Measurements from ENCODE around the gene CHAF1A.

DNA sequence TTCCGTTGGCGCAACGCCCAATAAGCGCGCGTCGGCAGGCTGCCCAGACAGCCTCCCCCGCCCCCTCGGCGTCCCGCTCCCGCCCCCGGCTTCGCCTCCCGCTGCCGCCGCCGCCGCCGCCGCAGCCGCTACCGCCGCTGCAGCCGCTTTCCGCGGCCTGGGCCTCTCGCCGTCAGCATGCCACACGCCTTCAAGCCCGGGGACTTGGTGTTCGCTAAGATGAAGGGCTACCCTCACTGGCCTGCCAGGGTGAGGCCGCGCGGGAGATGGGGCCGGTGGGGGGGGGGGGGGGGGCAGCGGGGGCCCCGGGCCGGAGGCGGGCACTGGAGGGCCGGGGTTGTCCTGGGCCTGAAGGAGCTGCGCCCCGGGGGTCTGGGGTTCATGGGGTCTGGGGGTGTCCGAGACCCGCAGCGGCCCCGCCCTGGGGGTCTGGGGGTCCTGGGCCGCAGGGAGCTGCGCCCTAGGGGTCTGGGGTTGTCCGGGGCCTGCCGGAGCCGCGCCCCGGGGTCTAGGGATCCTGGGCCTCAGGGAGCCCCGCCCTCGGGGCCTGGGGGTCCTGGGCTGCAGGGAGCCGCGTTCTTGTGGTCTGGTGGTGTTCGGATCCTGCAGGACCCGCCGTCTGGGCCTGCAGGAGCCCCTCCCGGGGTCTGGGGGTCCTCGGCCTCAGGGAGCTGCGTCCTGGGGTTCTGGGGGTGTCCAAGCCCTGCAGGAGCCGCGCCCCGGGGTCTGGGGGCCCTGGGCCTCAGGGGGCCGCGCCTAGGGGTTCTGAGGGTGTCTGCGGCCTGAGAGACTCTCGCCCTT is 69.9 kb downstream of the CHAF1A start, which contains the start of gene HDGFL2:
- TF ChIP-seq, protein P1, sequence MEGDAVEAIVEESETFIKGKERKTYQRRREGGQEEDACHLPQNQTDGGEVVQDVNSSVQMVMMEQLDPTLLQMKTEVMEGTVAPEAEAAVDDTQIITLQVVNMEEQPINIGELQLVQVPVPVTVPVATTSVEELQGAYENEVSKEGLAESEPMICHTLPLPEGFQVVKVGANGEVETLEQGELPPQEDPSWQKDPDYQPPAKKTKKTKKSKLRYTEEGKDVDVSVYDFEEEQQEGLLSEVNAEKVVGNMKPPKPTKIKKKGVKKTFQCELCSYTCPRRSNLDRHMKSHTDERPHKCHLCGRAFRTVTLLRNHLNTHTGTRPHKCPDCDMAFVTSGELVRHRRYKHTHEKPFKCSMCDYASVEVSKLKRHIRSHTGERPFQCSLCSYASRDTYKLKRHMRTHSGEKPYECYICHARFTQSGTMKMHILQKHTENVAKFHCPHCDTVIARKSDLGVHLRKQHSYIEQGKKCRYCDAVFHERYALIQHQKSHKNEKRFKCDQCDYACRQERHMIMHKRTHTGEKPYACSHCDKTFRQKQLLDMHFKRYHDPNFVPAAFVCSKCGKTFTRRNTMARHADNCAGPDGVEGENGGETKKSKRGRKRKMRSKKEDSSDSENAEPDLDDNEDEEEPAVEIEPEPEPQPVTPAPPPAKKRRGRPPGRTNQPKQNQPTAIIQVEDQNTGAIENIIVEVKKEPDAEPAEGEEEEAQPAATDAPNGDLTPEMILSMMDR (IDR thresholded peaks at IDR 0.05): no peak
- TF ChIP-seq, protein P2, sequence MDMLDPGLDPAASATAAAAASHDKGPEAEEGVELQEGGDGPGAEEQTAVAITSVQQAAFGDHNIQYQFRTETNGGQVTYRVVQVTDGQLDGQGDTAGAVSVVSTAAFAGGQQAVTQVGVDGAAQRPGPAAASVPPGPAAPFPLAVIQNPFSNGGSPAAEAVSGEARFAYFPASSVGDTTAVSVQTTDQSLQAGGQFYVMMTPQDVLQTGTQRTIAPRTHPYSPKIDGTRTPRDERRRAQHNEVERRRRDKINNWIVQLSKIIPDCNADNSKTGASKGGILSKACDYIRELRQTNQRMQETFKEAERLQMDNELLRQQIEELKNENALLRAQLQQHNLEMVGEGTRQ (CRISPR knock-in tag; IDR thresholded peaks at IDR 0.05): no peak
- TF ChIP-seq, protein P3, sequence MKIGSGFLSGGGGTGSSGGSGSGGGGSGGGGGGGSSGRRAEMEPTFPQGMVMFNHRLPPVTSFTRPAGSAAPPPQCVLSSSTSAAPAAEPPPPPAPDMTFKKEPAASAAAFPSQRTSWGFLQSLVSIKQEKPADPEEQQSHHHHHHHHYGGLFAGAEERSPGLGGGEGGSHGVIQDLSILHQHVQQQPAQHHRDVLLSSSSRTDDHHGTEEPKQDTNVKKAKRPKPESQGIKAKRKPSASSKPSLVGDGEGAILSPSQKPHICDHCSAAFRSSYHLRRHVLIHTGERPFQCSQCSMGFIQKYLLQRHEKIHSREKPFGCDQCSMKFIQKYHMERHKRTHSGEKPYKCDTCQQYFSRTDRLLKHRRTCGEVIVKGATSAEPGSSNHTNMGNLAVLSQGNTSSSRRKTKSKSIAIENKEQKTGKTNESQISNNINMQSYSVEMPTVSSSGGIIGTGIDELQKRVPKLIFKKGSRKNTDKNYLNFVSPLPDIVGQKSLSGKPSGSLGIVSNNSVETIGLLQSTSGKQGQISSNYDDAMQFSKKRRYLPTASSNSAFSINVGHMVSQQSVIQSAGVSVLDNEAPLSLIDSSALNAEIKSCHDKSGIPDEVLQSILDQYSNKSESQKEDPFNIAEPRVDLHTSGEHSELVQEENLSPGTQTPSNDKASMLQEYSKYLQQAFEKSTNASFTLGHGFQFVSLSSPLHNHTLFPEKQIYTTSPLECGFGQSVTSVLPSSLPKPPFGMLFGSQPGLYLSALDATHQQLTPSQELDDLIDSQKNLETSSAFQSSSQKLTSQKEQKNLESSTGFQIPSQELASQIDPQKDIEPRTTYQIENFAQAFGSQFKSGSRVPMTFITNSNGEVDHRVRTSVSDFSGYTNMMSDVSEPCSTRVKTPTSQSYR (CRISPR knock-in tag; IDR thresholded peaks at IDR 0.05): no peak
- TF ChIP-seq ELF4 (CRISPR knock-in tag; IDR thresholded peaks at IDR 0.05; ENCODE audit: low read depth): no peak
- TF ChIP-seq ZNF232 (CRISPR knock-in tag; IDR thresholded peaks at IDR 0.05): no peak
- TF ChIP-seq, protein P4, sequence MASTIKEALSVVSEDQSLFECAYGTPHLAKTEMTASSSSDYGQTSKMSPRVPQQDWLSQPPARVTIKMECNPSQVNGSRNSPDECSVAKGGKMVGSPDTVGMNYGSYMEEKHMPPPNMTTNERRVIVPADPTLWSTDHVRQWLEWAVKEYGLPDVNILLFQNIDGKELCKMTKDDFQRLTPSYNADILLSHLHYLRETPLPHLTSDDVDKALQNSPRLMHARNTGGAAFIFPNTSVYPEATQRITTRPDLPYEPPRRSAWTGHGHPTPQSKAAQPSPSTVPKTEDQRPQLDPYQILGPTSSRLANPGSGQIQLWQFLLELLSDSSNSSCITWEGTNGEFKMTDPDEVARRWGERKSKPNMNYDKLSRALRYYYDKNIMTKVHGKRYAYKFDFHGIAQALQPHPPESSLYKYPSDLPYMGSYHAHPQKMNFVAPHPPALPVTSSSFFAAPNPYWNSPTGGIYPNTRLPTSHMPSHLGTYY (CRISPR knock-in tag; IDR thresholded peaks at IDR 0.05): no peak
- no peak for TF ChIP-seq NR3C1 (CRISPR knock-in tag; conservative IDR thresholded peaks at IDR 0.05; ENCODE audit: low read depth)
- no peak for TF ChIP-seq NR2C2 (CRISPR knock-in tag; IDR thresholded peaks at IDR 0.05)
- TF ChIP-seq, protein P5, sequence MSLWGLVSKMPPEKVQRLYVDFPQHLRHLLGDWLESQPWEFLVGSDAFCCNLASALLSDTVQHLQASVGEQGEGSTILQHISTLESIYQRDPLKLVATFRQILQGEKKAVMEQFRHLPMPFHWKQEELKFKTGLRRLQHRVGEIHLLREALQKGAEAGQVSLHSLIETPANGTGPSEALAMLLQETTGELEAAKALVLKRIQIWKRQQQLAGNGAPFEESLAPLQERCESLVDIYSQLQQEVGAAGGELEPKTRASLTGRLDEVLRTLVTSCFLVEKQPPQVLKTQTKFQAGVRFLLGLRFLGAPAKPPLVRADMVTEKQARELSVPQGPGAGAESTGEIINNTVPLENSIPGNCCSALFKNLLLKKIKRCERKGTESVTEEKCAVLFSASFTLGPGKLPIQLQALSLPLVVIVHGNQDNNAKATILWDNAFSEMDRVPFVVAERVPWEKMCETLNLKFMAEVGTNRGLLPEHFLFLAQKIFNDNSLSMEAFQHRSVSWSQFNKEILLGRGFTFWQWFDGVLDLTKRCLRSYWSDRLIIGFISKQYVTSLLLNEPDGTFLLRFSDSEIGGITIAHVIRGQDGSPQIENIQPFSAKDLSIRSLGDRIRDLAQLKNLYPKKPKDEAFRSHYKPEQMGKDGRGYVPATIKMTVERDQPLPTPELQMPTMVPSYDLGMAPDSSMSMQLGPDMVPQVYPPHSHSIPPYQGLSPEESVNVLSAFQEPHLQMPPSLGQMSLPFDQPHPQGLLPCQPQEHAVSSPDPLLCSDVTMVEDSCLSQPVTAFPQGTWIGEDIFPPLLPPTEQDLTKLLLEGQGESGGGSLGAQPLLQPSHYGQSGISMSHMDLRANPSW (CRISPR knock-in tag; conservative IDR thresholded peaks at IDR 0.05; ENCODE audit: low read depth): no peak
- no peak for TF ChIP-seq TEAD1 (CRISPR knock-in tag; IDR thresholded peaks at IDR 0.05)
- TF ChIP-seq ZNF423 (CRISPR knock-in tag; IDR thresholded peaks at IDR 0.05): no peak
- no peak for TF ChIP-seq TEAD4 (CRISPR knock-in tag; IDR thresholded peaks at IDR 0.05)
- TF ChIP-seq, protein P6, sequence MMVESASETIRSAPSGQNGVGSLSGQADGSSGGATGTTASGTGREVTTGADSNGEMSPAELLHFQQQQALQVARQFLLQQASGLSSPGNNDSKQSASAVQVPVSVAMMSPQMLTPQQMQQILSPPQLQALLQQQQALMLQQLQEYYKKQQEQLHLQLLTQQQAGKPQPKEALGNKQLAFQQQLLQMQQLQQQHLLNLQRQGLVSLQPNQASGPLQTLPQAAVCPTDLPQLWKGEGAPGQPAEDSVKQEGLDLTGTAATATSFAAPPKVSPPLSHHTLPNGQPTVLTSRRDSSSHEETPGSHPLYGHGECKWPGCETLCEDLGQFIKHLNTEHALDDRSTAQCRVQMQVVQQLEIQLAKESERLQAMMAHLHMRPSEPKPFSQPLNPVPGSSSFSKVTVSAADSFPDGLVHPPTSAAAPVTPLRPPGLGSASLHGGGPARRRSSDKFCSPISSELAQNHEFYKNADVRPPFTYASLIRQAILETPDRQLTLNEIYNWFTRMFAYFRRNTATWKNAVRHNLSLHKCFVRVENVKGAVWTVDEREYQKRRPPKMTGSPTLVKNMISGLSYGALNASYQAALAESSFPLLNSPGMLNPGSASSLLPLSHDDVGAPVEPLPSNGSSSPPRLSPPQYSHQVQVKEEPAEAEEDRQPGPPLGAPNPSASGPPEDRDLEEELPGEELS (CRISPR knock-in tag; IDR thresholded peaks at IDR 0.05): no peak
- TF ChIP-seq, protein P7, sequence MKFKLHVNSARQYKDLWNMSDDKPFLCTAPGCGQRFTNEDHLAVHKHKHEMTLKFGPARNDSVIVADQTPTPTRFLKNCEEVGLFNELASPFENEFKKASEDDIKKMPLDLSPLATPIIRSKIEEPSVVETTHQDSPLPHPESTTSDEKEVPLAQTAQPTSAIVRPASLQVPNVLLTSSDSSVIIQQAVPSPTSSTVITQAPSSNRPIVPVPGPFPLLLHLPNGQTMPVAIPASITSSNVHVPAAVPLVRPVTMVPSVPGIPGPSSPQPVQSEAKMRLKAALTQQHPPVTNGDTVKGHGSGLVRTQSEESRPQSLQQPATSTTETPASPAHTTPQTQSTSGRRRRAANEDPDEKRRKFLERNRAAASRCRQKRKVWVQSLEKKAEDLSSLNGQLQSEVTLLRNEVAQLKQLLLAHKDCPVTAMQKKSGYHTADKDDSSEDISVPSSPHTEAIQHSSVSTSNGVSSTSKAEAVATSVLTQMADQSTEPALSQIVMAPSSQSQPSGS (CRISPR knock-in tag; IDR thresholded peaks at IDR 0.05; ENCODE audit: borderline replicate concordance, low read depth): no peak
